ENCODE measurements around the gene OPRM1. TPM values are rescaled to one million over a fixed set of nuclear protein-coding genes. Genes with fewer than 3 reads are reported as not detected.

The OPRM1 gene
- polyA plus RNA-seq, 1 donor (not counting 4 experiments of a cell fraction or from before 2014, with no cell fraction given), result not detected

- H3K9me3 ChIP-seq (ENCODE audit: control insufficient read depth, low read depth, low read length), result no peaks in the 10 kb centered on the region
- no peak overlapping the region for H2AFZ ChIP-seq (ENCODE audit: control insufficient read depth, low read length)
- FAIRE-seq (no peak), DNase-seq (ENCODE audit: low read depth, low spot score) (peak; percentile 35)
- TF ChIP-seq, protein P1, sequence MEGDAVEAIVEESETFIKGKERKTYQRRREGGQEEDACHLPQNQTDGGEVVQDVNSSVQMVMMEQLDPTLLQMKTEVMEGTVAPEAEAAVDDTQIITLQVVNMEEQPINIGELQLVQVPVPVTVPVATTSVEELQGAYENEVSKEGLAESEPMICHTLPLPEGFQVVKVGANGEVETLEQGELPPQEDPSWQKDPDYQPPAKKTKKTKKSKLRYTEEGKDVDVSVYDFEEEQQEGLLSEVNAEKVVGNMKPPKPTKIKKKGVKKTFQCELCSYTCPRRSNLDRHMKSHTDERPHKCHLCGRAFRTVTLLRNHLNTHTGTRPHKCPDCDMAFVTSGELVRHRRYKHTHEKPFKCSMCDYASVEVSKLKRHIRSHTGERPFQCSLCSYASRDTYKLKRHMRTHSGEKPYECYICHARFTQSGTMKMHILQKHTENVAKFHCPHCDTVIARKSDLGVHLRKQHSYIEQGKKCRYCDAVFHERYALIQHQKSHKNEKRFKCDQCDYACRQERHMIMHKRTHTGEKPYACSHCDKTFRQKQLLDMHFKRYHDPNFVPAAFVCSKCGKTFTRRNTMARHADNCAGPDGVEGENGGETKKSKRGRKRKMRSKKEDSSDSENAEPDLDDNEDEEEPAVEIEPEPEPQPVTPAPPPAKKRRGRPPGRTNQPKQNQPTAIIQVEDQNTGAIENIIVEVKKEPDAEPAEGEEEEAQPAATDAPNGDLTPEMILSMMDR (optimal IDR thresholded peaks at IDR 0.05 in 1 of 3, IDR thresholded peaks at IDR 0.05 in 1 of 3, conservative IDR thresholded peaks at IDR 0.05 in 1 of 3; ENCODE audit: extremely low read depth in 1 of 3, insufficient read depth in 2 of 3, low read length in 3 of 3), result no peak
- TF ChIP-seq EZH2 (IDR thresholded peaks at IDR 0.05; ENCODE audit: low read length), result no peak
- H3K4me2 ChIP-seq (ENCODE audit: control insufficient read depth, extremely low read depth, insufficient read depth, low read depth, low read length), result no peak overlapping the region
- peaks cover 32% of the 10 kb centered on the region for H3K4me1 ChIP-seq (ENCODE audit: control insufficient read depth, extremely low read depth, insufficient read depth, low read length)
- H3K36me3 ChIP-seq (ENCODE audit: control insufficient read depth in 2 of 2, extremely low read depth in 1 of 2, insufficient read depth in 2 of 2, low read length in 2 of 2), result no peaks in the 10 kb centered on the region
- H4K20me1 ChIP-seq (ENCODE audit: control insufficient read depth, extremely low read depth, insufficient read depth, low read length), result no peaks in the 10 kb centered on the region
- no peak overlapping the region for H3K9ac ChIP-seq (ENCODE audit: control insufficient read depth, extremely low read depth, insufficient read depth, low read length)
- no peaks in the 10 kb centered on the region for H3K27me3 ChIP-seq (ENCODE audit: control insufficient read depth, extremely low read depth, insufficient read depth, low read length)
- no peak overlapping the region for H3K27ac ChIP-seq (ENCODE audit: control insufficient read depth, insufficient read depth, low read length)
- H3K79me2 ChIP-seq (ENCODE audit: control insufficient read depth, insufficient read depth, low read length), result no peaks in the 10 kb centered on the region
- dilution Hi-C loops (cut with MboI; ENCODE audit: extremely low pct_ligation_motif_present, low sequenced_read_pairs), result no loop called here
- no peak overlapping the region for H3K4me3 ChIP-seq (ENCODE audit: control insufficient read depth in 2 of 3, extremely low read depth in 1 of 3, insufficient read depth in 2 of 3, low read depth in 1 of 3, low read length in 3 of 3)
- H3K9me1 ChIP-seq (ENCODE audit: control insufficient read depth, extremely low read depth, insufficient read depth, low read length), result no peaks in the 10 kb centered on the region
Measured at GRCh38 chr6:154113392-154113791, 74.4 kb downstream of the OPRM1 start.

GRCh38 chr6:154117485-154117884 lies 78.4 kb downstream of the OPRM1 start:
- Histone ChIP-seq H3K36me3 (ENCODE audit: control insufficient read depth in 2 of 2, extremely low read depth in 1 of 2, insufficient read depth in 2 of 2, low read length in 2 of 2) (no peaks in the 10 kb centered on the region), H4K20me1 (ENCODE audit: control insufficient read depth, extremely low read depth, insufficient read depth, low read length) (no peaks in the 10 kb centered on the region), H2AFZ (ENCODE audit: control insufficient read depth, low read length) (no peak overlapping the region), H3K79me2 (ENCODE audit: control insufficient read depth, insufficient read depth, low read length) (no peaks in the 10 kb centered on the region), H3K4me1 (ENCODE audit: control insufficient read depth, extremely low read depth, insufficient read depth, low read length) (peaks cover 15% of the 10 kb centered on the region), H3K4me3 (ENCODE audit: control insufficient read depth in 2 of 3, extremely low read depth in 1 of 3, insufficient read depth in 2 of 3, low read depth in 1 of 3, low read length in 3 of 3) (no peak overlapping the region), H3K9ac (ENCODE audit: control insufficient read depth, extremely low read depth, insufficient read depth, low read length) (no peak overlapping the region), H3K27me3 (ENCODE audit: control insufficient read depth, extremely low read depth, insufficient read depth, low read length) (no peaks in the 10 kb centered on the region), H3K4me2 (ENCODE audit: control insufficient read depth, extremely low read depth, insufficient read depth, low read depth, low read length) (no peak overlapping the region), H3K9me1 (ENCODE audit: control insufficient read depth, extremely low read depth, insufficient read depth, low read length) (no peaks in the 10 kb centered on the region), H3K9me3 (ENCODE audit: control insufficient read depth, low read depth, low read length) (no peaks in the 10 kb centered on the region), H3K27ac (ENCODE audit: control insufficient read depth, insufficient read depth, low read length) (no peak overlapping the region)
- FAIRE-seq (no peak), DNase-seq (ENCODE audit: low read depth, low spot score) (no peak)
- dilution Hi-C loops (cut with MboI; ENCODE audit: extremely low pct_ligation_motif_present, low sequenced_read_pairs), result no loop called here
- TF ChIP-seq, protein P1 (optimal IDR thresholded peaks at IDR 0.05 in 1 of 3, IDR thresholded peaks at IDR 0.05 in 1 of 3, conservative IDR thresholded peaks at IDR 0.05 in 1 of 3; ENCODE audit: extremely low read depth in 1 of 3, insufficient read depth in 2 of 3, low read length in 3 of 3), result no peak
- no peak for TF ChIP-seq EZH2 (IDR thresholded peaks at IDR 0.05; ENCODE audit: low read length)
